Stimulated activated CD4-positive, alpha-beta T cell treated with anti-CD3 and anti-CD28 coated beads, Interleukin-2, amount 100 ng/mL, for 48 hours (primary cell): ENCODE data around the gene HMGCL.
"Not testable (repeated sequence)": the region's sequence is repeated elsewhere in the genome, so short reads cannot be mapped to it uniquely, and the experiment has no call there.

ENCODE experiments used
- DNase-seq, 2 donors: peaks; one replicate each; pipeline ENCODE4 v3.0.0-alpha.2; 2020

The HMGCL gene

GRCh38 chr1:23825076-23825761 is at the start of gene HMGCL:
HMGCL (minus strand) TSS chr1:23825429; CDS start chr1:23825415, 14 bp downstream.
- DNase-seq = peak; percentile 81 to 84

- DNase-seq = no peak
Measured at GRCh38 chr1:23872421-23872820, 47.2 kb upstream of the HMGCL start.

- DNase-seq = no peak
Measured at GRCh38 chr1:23869051-23869450, 43.8 kb upstream of the HMGCL start.

GRCh38 chr1:23868557-23869016 is 43.4 kb upstream of the HMGCL start:
- DNase-seq = no peak

- peak; percentile 88 to 91 for DNase-seq
Measured at GRCh38 chr1:23867895-23868556, 42.8 kb upstream of the HMGCL start, which contains the start of gene FUCA1. FUCA1 (minus strand) TSS chr1:23868290; CDS start chr1:23868286, 4 bp downstream.

- DNase-seq = no peak
Measured at GRCh38 chr1:23867542-23867894, 42.3 kb upstream of the HMGCL start.

GRCh38 chr1:23865543-23865930 is 40.3 kb upstream of the HMGCL start:
- DNase-seq = no peak

- DNase-seq = no peak
Measured at GRCh38 chr1:23864801-23865542, 39.7 kb upstream of the HMGCL start.

GRCh38 chr1:23862640-23863039 is 37.4 kb upstream of the HMGCL start:
- no peak for DNase-seq

GRCh38 chr1:23854568-23854967 is 29.3 kb upstream of the HMGCL start:
- no peak for DNase-seq

- not testable (repeated sequence) for DNase-seq
Measured at GRCh38 chr1:23853124-23853523, 27.9 kb upstream of the HMGCL start.

- DNase-seq = not testable (repeated sequence)
Measured at GRCh38 chr1:23851406-23851805, 26.2 kb upstream of the HMGCL start.

GRCh38 chr1:23848673-23849616 is 23.7 kb upstream of the HMGCL start:
- no peak for DNase-seq

- not testable (repeated sequence) for DNase-seq
Measured at GRCh38 chr1:23847482-23848095, 22.4 kb upstream of the HMGCL start.

GRCh38 chr1:23845163-23845562 is 19.9 kb upstream of the HMGCL start:
- DNase-seq = no peak

- DNase-seq = no peak
Measured at GRCh38 chr1:23843644-23844043, 18.4 kb upstream of the HMGCL start.

GRCh38 chr1:23838401-23838866 is 13.2 kb upstream of the HMGCL start:
- DNase-seq = peak; percentile 57 to 66

- no peak for DNase-seq
Measured at GRCh38 chr1:23837908-23838307, 12.7 kb upstream of the HMGCL start.

- no peak for DNase-seq
Measured at GRCh38 chr1:23836037-23836436, 10.8 kb upstream of the HMGCL start.

GRCh38 chr1:23834156-23834555 is 8.9 kb upstream of the HMGCL start:
- DNase-seq = not testable (repeated sequence)

- no peak for DNase-seq
Measured at GRCh38 chr1:23827717-23828116, 2.5 kb upstream of the HMGCL start.

GRCh38 chr1:23826590-23826989 is 1.4 kb upstream of the HMGCL start:
- not testable (repeated sequence) for DNase-seq
